CD14-positive monocyte (primary cell): Measurements from ENCODE around the gene CDH4. TPM values are rescaled to one million over a fixed set of nuclear protein-coding genes. Genes with fewer than 3 reads are reported as not detected.

ENCODE experiments used
- DNase-seq, 3 donors: peaks; one replicate each; pipeline ENCODE4 v3.0.0-alpha.2; 2011 to 2022
- H2AFZ ChIP-seq: 2 replicates; pipeline ENCODE4 v1.6.0; 2012; ENCODE audit warnings: mild to moderate bottlenecking, low read depth, low read length, inconsistent platforms; ENCODE audit not compliant: insufficient read depth, poor library complexity, severe bottlenecking
- H3K27ac ChIP-seq, 2 donors: 1 replicate in 1 of 2; 2 replicates in 1 of 2; pipeline ENCODE4 v1.5.1; 2012 to 2013; ENCODE audit warnings: low read length in 2 of 2, control low read depth in 1 of 2, inconsistent platforms in 1 of 2, low read depth in 1 of 2, mild to moderate bottlenecking in 1 of 2
- H3K27me3 ChIP-seq, 2 donors: one replicate each; pipeline versions ENCODE4 v1.6.0 to v1.6.1; 2011 to 2013; ENCODE audit warnings: low read length in 2 of 2; ENCODE audit not compliant: control insufficient read depth in 2 of 2, insufficient read depth in 2 of 2
- H3K36me3 ChIP-seq, 2 donors: replicated peaks in 1 of 2; 1 replicate in 1 of 2; 2 replicates in 1 of 2; pipeline versions ENCODE4 v1.5.1 to v1.6.1; 2012 to 2013; ENCODE audit warnings: low read length in 2 of 2, control low read depth in 1 of 2, inconsistent platforms in 1 of 2, mild to moderate bottlenecking in 1 of 2; ENCODE audit not compliant: insufficient read depth in 2 of 2, control insufficient read depth in 1 of 2
- H3K4me1 ChIP-seq, 2 donors: 1 replicate in 1 of 2; 2 replicates in 1 of 2; pipeline versions ENCODE4 v1.5.1 to v1.6.1; 2012 to 2013; ENCODE audit warnings: low read length in 2 of 2, control low read depth in 1 of 2, inconsistent platforms in 1 of 2, mild to moderate bottlenecking in 1 of 2, moderate library complexity in 1 of 2; ENCODE audit not compliant: insufficient read depth in 2 of 2, control insufficient read depth in 1 of 2
- H3K4me2 ChIP-seq: replicated peaks from 2 replicates; pipeline ENCODE3; 2012; ENCODE audit warnings: low read length, moderate library complexity, mild to moderate bottlenecking; ENCODE audit not compliant: poor library complexity, severe bottlenecking; ENCODE audit errors: extremely low read depth
- H3K4me3 ChIP-seq, 3 experiments: fragments of 200-600 bp in 1 of 3; sonication (generic) in 1 of 3; replicated peaks in 1 of 3; 1 replicate in 2 of 3; 2 replicates in 1 of 3; pipeline ENCODE4 v1.5.1; 2011 to 2013; ENCODE audit warnings: low read length in 3 of 3, mild to moderate bottlenecking in 3 of 3, control low read depth in 2 of 3, low read depth in 2 of 3, inconsistent platforms in 1 of 3, moderate library complexity in 1 of 3
- H3K79me2 ChIP-seq: 2 replicates; pipeline ENCODE4 v1.6.0; 2012; ENCODE audit warnings: mild to moderate bottlenecking, control low read depth, inconsistent platforms, low read length, moderate library complexity; ENCODE audit not compliant: insufficient read depth
- H3K9ac ChIP-seq: 2 replicates; pipeline ENCODE4 v1.6.0; 2017; ENCODE audit warnings: low read length, mild to moderate bottlenecking; ENCODE audit not compliant: insufficient read depth, poor library complexity, severe bottlenecking
- H3K9me3 ChIP-seq, 2 donors: replicated peaks in 1 of 2; 1 replicate in 1 of 2; 2 replicates in 1 of 2; pipeline versions ENCODE4 v1.5.1 to v1.6.1; 2012 to 2013; ENCODE audit warnings: low read length in 2 of 2, control low read depth in 1 of 2; ENCODE audit not compliant: control insufficient read depth in 1 of 2, insufficient read depth in 1 of 2
- H4K20me1 ChIP-seq: 2 replicates; pipeline ENCODE4 v1.6.0; 2012; ENCODE audit warnings: mild to moderate bottlenecking, low read length, control low read depth, moderate library complexity; ENCODE audit not compliant: insufficient read depth
- H3K27ac Mint-ChIP-seq, 7 donors: one replicate each; pipeline ENCODE4 v1.8.0; 2020; ENCODE audit warnings: mild to moderate bottlenecking in 7 of 7, mixed read lengths in 7 of 7, moderate library complexity in 6 of 7, inconsistent platforms in 2 of 7
- H3K27me3 Mint-ChIP-seq, 3 donors: one replicate each; pipeline ENCODE4 v1.8.0; 2021 to 2022; ENCODE audit warnings: low read depth in 3 of 3, mild to moderate bottlenecking in 3 of 3, mixed read lengths in 3 of 3, moderate library complexity in 3 of 3, inconsistent platforms in 1 of 3
- H3K36me3 Mint-ChIP-seq, 2 donors: one replicate each; pipeline ENCODE4 v1.8.0; 2020; ENCODE audit warnings: mixed read lengths in 2 of 2, inconsistent platforms in 1 of 2, mild to moderate bottlenecking in 1 of 2
- H3K4me1 Mint-ChIP-seq: one replicate; pipeline ENCODE4 v1.8.0; 2020; ENCODE audit warnings: mild to moderate bottlenecking, mixed read lengths
- H3K4me3 Mint-ChIP-seq, 2 donors: one replicate each; pipeline ENCODE4 v1.8.0; 2020; ENCODE audit warnings: mild to moderate bottlenecking in 2 of 2, mixed read lengths in 2 of 2, moderate library complexity in 1 of 2
- H3K9me3 Mint-ChIP-seq, 7 donors: one replicate each; pipeline ENCODE4 v1.8.0; 2020 to 2022; ENCODE audit warnings: mixed read lengths in 7 of 7, mild to moderate bottlenecking in 6 of 7, moderate library complexity in 6 of 7, inconsistent platforms in 2 of 7
- WGBS: methylation state at CpG from one replicate; pipeline ENCODE4 v1.1.5; 2013; ENCODE audit warnings: missing lambda C conversion rate; ENCODE audit not compliant: insufficient coverage; 5-methylcytosine and 5-hydroxymethylcytosine counted together
- intact Hi-C, 2 donors: fragments of 100-400 bp; cut with micrococcal nuclease; formaldehyde crosslinking; loops; one replicate each; pipeline versions ENCODE4 v1.15.0 to v1.15.1; 2023
- polyA plus RNA-seq, 3 donors: library from polyadenylated mRNA; depleted of rRNA in 1 of 3; unstranded in 2 of 3; stranded (reverse) in 1 of 3; fragments of 300-500 nt in 2 of 3; fragments of >200 nt in 1 of 3; fragmentation: Illumina TruSeq in 2 of 3; gene quantifications; 1 replicate in 2 of 3; 2 replicates in 1 of 3; pipeline ENCODE4 v1.2.3, GENCODE V29; 2012 to 2021
- TF ChIP-seq, protein P1 (sequence below): fragments of 200-600 bp; IDR thresholded peaks from one replicate; pipeline ENCODE4 v1.8.0; 2022; ENCODE audit warnings: antibody characterized with exemption, mild to moderate bottlenecking

CDH4 gene
- polyA plus RNA-seq, 3 donors: not detected

GRCh38 chr20:61523145-61523544, 271.1 kb downstream of the CDH4 start:
- H3K79me2 ChIP-seq: no peaks in the 10 kb centered on the region
- H3K27me3 ChIP-seq: no peaks in the 10 kb centered on the region
- no peaks in the 10 kb centered on the region for H3K36me3 Mint-ChIP-seq
- no peaks in the 10 kb centered on the region for H3K4me1 Mint-ChIP-seq
- H3K36me3 ChIP-seq: no peaks in the 10 kb centered on the region
- no peaks in the 10 kb centered on the region for H4K20me1 ChIP-seq
- no peak overlapping the region for H2AFZ ChIP-seq
- peaks cover 1 to 7% (median 6%) of the 10 kb centered on the region in 3 donors for H3K27me3 Mint-ChIP-seq
- WGBS: 95% methylated on average over 19 of the region's 19 CpGs
- intact Hi-C loops: no loop called here
- no peak overlapping the region for H3K9ac ChIP-seq
- H3K9me3 Mint-ChIP-seq: peaks cover 5 to 77% (median 47%) of the 10 kb centered on the region in 7 donors
- no peak overlapping the region for H3K4me3 Mint-ChIP-seq
- DNase-seq: no peak
- no peak overlapping the region for H3K27ac ChIP-seq
- H3K4me3 ChIP-seq: no peak overlapping the region
- no peak overlapping the region for H3K4me2 ChIP-seq
- H3K9me3 ChIP-seq: peaks cover 10 to 88% of the 10 kb centered on the region in 2 donors
- H3K27ac Mint-ChIP-seq: no peak overlapping the region
- TF ChIP-seq, protein P1, sequence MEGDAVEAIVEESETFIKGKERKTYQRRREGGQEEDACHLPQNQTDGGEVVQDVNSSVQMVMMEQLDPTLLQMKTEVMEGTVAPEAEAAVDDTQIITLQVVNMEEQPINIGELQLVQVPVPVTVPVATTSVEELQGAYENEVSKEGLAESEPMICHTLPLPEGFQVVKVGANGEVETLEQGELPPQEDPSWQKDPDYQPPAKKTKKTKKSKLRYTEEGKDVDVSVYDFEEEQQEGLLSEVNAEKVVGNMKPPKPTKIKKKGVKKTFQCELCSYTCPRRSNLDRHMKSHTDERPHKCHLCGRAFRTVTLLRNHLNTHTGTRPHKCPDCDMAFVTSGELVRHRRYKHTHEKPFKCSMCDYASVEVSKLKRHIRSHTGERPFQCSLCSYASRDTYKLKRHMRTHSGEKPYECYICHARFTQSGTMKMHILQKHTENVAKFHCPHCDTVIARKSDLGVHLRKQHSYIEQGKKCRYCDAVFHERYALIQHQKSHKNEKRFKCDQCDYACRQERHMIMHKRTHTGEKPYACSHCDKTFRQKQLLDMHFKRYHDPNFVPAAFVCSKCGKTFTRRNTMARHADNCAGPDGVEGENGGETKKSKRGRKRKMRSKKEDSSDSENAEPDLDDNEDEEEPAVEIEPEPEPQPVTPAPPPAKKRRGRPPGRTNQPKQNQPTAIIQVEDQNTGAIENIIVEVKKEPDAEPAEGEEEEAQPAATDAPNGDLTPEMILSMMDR: no peak
- no peaks in the 10 kb centered on the region for H3K4me1 ChIP-seq

DNA sequence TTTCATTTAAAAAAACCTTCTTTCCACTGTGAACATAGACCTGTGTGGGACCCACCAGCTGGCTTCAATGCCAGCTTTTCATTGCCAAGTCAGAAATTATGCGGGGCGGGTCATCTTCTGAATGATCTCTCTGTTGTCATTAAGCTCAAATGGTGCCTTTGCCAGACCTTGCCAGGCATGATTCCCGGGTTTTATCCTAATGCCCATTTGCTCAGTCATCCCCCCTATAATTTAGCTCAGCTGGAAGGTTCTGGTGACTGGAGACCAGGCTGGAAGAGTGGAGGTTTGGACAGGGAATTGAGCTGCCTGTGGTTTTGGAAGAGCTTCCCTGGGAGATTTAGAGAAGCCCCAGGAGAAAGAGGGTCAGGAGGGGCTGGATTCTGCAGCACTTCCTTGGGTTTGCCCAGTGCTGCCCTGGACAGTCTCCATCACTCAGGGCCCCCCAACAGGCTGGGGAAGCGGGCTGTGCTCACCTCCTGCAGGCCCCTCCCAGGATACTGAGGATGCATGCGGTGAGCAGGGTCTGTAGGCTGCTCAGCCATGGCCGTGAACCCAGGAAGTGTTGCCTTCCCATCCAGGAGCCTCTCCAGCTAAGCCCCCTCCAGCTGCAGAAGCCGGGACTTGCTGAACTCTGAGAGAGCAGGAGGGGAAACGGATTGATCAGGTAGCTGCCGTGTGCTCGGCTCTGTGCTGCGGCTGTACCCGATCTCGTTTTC, 273.0 kb downstream of the CDH4 start:
- H3K27me3 Mint-ChIP-seq: peaks cover 3 to 6% (median 4%) of the 10 kb centered on the region in 3 donors
- no peaks in the 10 kb centered on the region for H3K27me3 ChIP-seq
- H3K4me3 ChIP-seq: no peak overlapping the region
- H3K9me3 ChIP-seq: peaks cover 11 to 80% of the 10 kb centered on the region in 2 donors
- H2AFZ ChIP-seq: no peak overlapping the region
- no peak overlapping the region for H3K27ac Mint-ChIP-seq
- no peak overlapping the region for H3K27ac ChIP-seq
- TF ChIP-seq, protein P1: no peak
- intact Hi-C loops: no loop called here
- no peak overlapping the region for H3K9ac ChIP-seq
- no peaks in the 10 kb centered on the region for H3K36me3 ChIP-seq
- H3K4me1 ChIP-seq: no peaks in the 10 kb centered on the region
- H3K4me2 ChIP-seq: no peak overlapping the region
- WGBS: 76% methylated on average over 6 of the region's 13 CpGs
- H4K20me1 ChIP-seq: no peaks in the 10 kb centered on the region
- no peak for DNase-seq
- no peaks in the 10 kb centered on the region for H3K4me1 Mint-ChIP-seq
- no peaks in the 10 kb centered on the region for H3K36me3 Mint-ChIP-seq
- H3K79me2 ChIP-seq: no peaks in the 10 kb centered on the region
- H3K4me3 Mint-ChIP-seq: no peak overlapping the region
- peaks cover 0 to 74% (median 32%) of the 10 kb centered on the region in 7 donors for H3K9me3 Mint-ChIP-seq
